PFSK-1 (cell line): Measurements from ENCODE around the gene EEF1AKMT3.

ENCODE experiments used
- FOXP2 ChIP-seq: optimal IDR thresholded peaks from 2 replicates; pipeline ENCODE3; 2011; ENCODE audit warnings: borderline replicate concordance, control low read depth, inconsistent platforms; ENCODE audit not compliant: insufficient read depth; ENCODE audit errors: extremely low read length, extremely low read depth
- POLR2AphosphoS5 ChIP-seq: IDR thresholded peaks from 2 replicates; pipeline ENCODE4 v1.6.1; 2012; ENCODE audit warnings: low read depth, mild to moderate bottlenecking, control low read depth, low read length, moderate library complexity
- SIN3A ChIP-seq: IDR thresholded peaks from 2 replicates; pipeline ENCODE4 v1.6.1; 2012; ENCODE audit warnings: mild to moderate bottlenecking, low read length, moderate library complexity, borderline replicate concordance; ENCODE audit not compliant: insufficient read depth
- TAF1 ChIP-seq: IDR thresholded peaks from 2 replicates; pipeline ENCODE4 v1.6.1; 2012; ENCODE audit warnings: low read length, control low read depth, borderline replicate concordance; ENCODE audit not compliant: insufficient read depth
- TF ChIP-seq, protein P1 (sequence below), 2 experiments: IDR thresholded peaks; 2 replicates each; pipeline versions ENCODE4 v1.6.1 to v1.8.0; 2011 to 2012; ENCODE audit warnings: low read depth in 2 of 2, low read length in 2 of 2, control low read depth in 1 of 2, inconsistent platforms in 1 of 2, mild to moderate bottlenecking in 1 of 2, moderate library complexity in 1 of 2; ENCODE audit not compliant: insufficient read depth in 1 of 2

The EEF1AKMT3 gene

GRCh38 chr12:57776247-57776587 lies 3.8 kb downstream of the EEF1AKMT3 start:
- TF ChIP-seq POLR2AphosphoS5: no peak
- TF ChIP-seq SIN3A: no peak

DNA sequence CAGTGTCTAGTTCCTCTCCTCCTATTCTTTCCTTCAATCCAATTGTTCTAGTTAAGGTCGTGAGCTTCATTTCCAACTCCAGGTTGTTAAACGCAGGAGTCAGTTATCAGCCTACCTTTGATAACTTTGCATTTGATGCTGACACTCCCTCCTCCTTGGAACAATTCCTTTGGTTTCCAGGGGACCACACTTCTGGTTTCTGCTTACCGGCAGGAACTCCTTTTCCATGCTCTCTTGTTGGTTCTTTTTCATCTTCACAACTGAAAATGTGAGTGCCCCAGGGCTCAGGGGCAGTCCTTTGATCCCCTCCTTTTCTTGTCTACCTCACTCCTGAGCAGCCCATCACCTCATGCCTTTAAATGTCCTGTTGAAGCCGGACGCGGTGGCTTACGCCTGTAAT lies 5.0 kb downstream of the EEF1AKMT3 start:
- no peak for TF ChIP-seq TAF1
- TF ChIP-seq SIN3A: no peak
- TF ChIP-seq POLR2AphosphoS5: no peak
- TF ChIP-seq, protein P1, sequence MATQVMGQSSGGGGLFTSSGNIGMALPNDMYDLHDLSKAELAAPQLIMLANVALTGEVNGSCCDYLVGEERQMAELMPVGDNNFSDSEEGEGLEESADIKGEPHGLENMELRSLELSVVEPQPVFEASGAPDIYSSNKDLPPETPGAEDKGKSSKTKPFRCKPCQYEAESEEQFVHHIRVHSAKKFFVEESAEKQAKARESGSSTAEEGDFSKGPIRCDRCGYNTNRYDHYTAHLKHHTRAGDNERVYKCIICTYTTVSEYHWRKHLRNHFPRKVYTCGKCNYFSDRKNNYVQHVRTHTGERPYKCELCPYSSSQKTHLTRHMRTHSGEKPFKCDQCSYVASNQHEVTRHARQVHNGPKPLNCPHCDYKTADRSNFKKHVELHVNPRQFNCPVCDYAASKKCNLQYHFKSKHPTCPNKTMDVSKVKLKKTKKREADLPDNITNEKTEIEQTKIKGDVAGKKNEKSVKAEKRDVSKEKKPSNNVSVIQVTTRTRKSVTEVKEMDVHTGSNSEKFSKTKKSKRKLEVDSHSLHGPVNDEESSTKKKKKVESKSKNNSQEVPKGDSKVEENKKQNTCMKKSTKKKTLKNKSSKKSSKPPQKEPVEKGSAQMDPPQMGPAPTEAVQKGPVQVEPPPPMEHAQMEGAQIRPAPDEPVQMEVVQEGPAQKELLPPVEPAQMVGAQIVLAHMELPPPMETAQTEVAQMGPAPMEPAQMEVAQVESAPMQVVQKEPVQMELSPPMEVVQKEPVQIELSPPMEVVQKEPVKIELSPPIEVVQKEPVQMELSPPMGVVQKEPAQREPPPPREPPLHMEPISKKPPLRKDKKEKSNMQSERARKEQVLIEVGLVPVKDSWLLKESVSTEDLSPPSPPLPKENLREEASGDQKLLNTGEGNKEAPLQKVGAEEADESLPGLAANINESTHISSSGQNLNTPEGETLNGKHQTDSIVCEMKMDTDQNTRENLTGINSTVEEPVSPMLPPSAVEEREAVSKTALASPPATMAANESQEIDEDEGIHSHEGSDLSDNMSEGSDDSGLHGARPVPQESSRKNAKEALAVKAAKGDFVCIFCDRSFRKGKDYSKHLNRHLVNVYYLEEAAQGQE (IDR thresholded peaks at IDR 0.05; ENCODE audit: insufficient read depth in 1 of 2, low read depth in 2 of 2, low read length in 2 of 2): no peak
- TF ChIP-seq FOXP2: no peak

GRCh38 chr12:57777911-57778310 lies 5.5 kb downstream of the EEF1AKMT3 start:
- TF ChIP-seq, protein P1 (IDR thresholded peaks at IDR 0.05; ENCODE audit: insufficient read depth in 1 of 2, low read depth in 2 of 2, low read length in 2 of 2): no peak
- TF ChIP-seq POLR2AphosphoS5 (no peak), TAF1 (no peak), FOXP2 (no peak), SIN3A (no peak)

DNA sequence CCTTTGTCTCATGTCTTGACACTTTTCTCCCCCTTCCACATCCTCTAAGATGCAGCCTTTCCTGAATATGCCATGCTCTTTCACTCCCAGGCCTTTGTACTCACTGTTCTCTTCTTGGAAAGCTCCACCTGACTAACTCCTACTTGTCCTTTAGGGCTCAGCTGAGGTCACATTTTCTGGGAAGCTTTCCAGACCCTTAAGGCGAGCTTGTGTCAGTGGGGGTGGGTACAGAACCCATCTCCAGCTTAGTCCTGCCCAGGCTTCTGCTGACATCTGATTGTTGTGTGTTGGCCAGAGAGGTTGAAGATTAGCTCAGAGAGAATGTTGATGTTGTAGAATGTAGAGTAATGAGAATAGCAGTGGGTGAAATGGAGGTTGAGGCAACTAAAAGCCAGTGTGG lies 7.3 kb downstream of the EEF1AKMT3 start:
- no peak for TF ChIP-seq TAF1
- no peak for TF ChIP-seq FOXP2
- TF ChIP-seq POLR2AphosphoS5: no peak
- TF ChIP-seq, protein P1 (IDR thresholded peaks at IDR 0.05; ENCODE audit: insufficient read depth in 1 of 2, low read depth in 2 of 2, low read length in 2 of 2): no peak
- TF ChIP-seq SIN3A: no peak

GRCh38 chr12:57780284-57780897 lies 8.0 kb downstream of the EEF1AKMT3 start:
- no peak for TF ChIP-seq FOXP2
- no peak for TF ChIP-seq POLR2AphosphoS5
- no peak for TF ChIP-seq SIN3A
- TF ChIP-seq, protein P1 (IDR thresholded peaks at IDR 0.05; ENCODE audit: insufficient read depth in 1 of 2, low read depth in 2 of 2, low read length in 2 of 2): no peak
- no peak for TF ChIP-seq TAF1

GRCh38 chr12:57781244-57781643 lies 8.8 kb downstream of the EEF1AKMT3 start:
- no peak for TF ChIP-seq FOXP2
